NB4 (cell line): ENCODE data around the gene NDUFB10.

Experiments
- POLR2A ChIP-seq: IDR thresholded peaks from 2 replicates; pipeline ENCODE4 v1.6.1; 2011; ENCODE audit warnings: mild to moderate bottlenecking; ENCODE audit not compliant: insufficient read length; ENCODE audit errors: extremely low read depth
- TF ChIP-seq, protein P1 (sequence below): IDR thresholded peaks from one replicate; pipeline ENCODE4 v1.5.1; 2012; ENCODE audit warnings: low read depth, low read length

DNA sequence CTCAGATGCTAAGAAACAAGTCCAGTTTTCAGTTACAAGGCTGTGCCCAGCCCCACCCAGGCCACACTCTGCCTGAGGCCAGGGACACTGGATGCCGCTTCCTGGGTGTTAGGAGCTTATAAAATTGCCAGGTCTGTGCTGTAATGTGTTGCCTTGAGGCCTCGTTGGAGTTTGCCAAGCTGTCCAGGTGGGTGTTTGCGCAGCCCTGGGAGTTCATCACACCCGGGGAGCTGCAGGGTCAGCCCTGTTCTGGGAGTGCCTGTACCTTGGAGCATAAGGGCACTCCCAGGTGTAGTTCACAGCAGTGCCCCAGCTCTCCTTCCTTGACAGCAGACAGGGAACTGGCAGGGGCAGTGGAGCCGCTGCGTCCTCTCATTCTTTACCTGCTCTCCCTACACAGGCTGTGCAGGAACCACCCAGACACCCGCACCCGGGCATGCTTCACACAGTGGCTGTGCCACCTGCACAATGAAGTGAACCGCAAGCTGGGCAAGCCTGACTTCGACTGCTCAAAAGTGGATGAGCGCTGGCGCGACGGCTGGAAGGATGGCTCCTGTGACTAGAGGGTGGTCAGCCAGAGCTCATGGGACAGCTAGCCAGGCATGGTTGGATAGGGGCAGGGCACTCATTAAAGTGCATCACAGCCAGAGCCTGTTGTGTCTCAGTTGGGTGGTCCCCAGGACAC, 26.3 kb downstream of the NDUFB10 start:
- TF ChIP-seq, protein P1, sequence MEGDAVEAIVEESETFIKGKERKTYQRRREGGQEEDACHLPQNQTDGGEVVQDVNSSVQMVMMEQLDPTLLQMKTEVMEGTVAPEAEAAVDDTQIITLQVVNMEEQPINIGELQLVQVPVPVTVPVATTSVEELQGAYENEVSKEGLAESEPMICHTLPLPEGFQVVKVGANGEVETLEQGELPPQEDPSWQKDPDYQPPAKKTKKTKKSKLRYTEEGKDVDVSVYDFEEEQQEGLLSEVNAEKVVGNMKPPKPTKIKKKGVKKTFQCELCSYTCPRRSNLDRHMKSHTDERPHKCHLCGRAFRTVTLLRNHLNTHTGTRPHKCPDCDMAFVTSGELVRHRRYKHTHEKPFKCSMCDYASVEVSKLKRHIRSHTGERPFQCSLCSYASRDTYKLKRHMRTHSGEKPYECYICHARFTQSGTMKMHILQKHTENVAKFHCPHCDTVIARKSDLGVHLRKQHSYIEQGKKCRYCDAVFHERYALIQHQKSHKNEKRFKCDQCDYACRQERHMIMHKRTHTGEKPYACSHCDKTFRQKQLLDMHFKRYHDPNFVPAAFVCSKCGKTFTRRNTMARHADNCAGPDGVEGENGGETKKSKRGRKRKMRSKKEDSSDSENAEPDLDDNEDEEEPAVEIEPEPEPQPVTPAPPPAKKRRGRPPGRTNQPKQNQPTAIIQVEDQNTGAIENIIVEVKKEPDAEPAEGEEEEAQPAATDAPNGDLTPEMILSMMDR, result no peak
- TF ChIP-seq POLR2A, result no peak
